Osteoblast (primary cell): Measurements from ENCODE around the gene TMCC1. TPM values are rescaled to one million over a fixed set of nuclear protein-coding genes. Genes with fewer than 3 reads are reported as not detected.

Experiments
- DNase-seq: peaks from one replicate; pipeline ENCODE4 v3.0.0; 2011; ENCODE audit warnings: low spot score, mixed read lengths; ENCODE audit not compliant: insufficient read length; ENCODE audit errors: missing footprints
- H2AFZ ChIP-seq: 2 replicates; pipeline ENCODE4 v1.6.0; 2011; ENCODE audit warnings: mild to moderate bottlenecking, low read length
- H3K27ac ChIP-seq: 2 replicates; pipeline ENCODE4 v1.5.1; 2011; ENCODE audit warnings: mild to moderate bottlenecking, low read depth, low read length, moderate library complexity
- H3K27me3 ChIP-seq: 2 replicates; pipeline ENCODE4 v1.6.0; 2012; ENCODE audit warnings: mild to moderate bottlenecking, control low read depth, inconsistent platforms, low read length, moderate library complexity; ENCODE audit not compliant: insufficient read depth
- H3K36me3 ChIP-seq: 2 replicates; pipeline ENCODE4 v1.5.1; 2011; ENCODE audit warnings: mild to moderate bottlenecking, low read length, control low read depth, moderate library complexity; ENCODE audit not compliant: insufficient read depth
- H3K4me1 ChIP-seq: 2 replicates; pipeline ENCODE4 v1.5.1; 2011; ENCODE audit warnings: mild to moderate bottlenecking, low read length, control low read depth, moderate library complexity; ENCODE audit not compliant: insufficient read depth
- H3K4me2 ChIP-seq: 2 replicates; pipeline ENCODE4 v1.6.0; 2011; ENCODE audit warnings: mild to moderate bottlenecking, low read length; ENCODE audit not compliant: insufficient read depth
- H3K4me3 ChIP-seq: fragments of 200-600 bp; sonication (generic); 3 replicates; pipeline ENCODE4 v1.5.1; 2012; ENCODE audit warnings: mild to moderate bottlenecking, low read length, inconsistent platforms; ENCODE audit not compliant: insufficient read depth
- H3K79me2 ChIP-seq: 2 replicates; pipeline ENCODE4 v1.6.0; 2012; ENCODE audit warnings: mild to moderate bottlenecking, low read length, control low read depth, inconsistent platforms; ENCODE audit not compliant: insufficient read depth
- H3K9me3 ChIP-seq: 2 replicates; pipeline ENCODE4 v1.5.1; 2011; ENCODE audit warnings: low read depth, low read length, control low read depth
- H4K20me1 ChIP-seq: 2 replicates; pipeline ENCODE4 v1.6.0; 2012; ENCODE audit warnings: mild to moderate bottlenecking, low read length, control low read depth; ENCODE audit not compliant: insufficient read depth
- total RNA-seq: library from RNA; depleted of rRNA; stranded (reverse); fragments of >200 nt; gene quantifications from 2 replicates; pipeline ENCODE4 v1.2.3, GENCODE V29; 2012
- TF ChIP-seq, protein P1 (sequence below): IDR thresholded peaks from 2 replicates; pipeline ENCODE4 v1.5.1; 2011; ENCODE audit warnings: mild to moderate bottlenecking, low read depth, low read length, moderate library complexity; ENCODE audit errors: extremely low read depth

TMCC1 gene
- total RNA-seq, 1 donor: 17.4 TPM

DNA sequence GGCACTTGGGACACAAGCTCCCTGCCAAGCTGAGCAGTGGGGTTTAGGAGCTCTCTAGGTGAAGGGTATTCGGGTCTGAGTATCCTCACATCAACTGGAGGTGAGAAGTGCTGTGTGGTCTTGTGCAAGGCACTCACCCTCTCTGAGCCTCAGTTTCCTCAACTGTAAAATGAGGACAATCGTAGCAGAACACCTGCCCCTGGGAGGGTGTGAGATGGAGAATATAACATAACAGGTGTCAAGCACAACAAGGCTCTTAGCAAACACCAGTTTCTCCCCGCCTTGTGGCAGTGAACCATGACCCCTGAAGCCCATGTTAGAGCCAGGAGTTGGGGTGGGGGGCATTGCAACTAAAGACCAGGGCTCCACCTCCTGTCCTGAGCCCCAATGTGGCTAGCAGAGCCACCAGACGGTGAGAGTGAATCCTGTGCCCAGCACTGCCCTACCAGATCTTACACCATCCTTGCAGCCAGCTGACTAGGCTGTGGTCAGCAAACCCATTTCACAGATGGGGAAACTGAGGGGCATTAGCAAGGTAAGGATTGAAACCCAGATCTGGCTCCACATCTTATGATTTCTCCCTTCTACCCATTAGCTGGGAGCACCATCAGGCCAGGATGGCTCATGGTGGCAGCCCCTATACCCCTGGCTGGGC lies 284.4 kb downstream of the TMCC1 start:
- Histone ChIP-seq H3K4me1 (peaks cover 47% of the 10 kb centered on the region), H3K9me3 (no peaks in the 10 kb centered on the region), H4K20me1 (peaks cover 10% of the 10 kb centered on the region), H3K27ac (peak overlapping the region; percentile 21), H3K27me3 (no peaks in the 10 kb centered on the region), H2AFZ (no peak overlapping the region), H3K4me2 (no peak overlapping the region), H3K36me3 (no peaks in the 10 kb centered on the region), H3K4me3 (no peak overlapping the region), H3K79me2 (peaks cover 22% of the 10 kb centered on the region)
- TF ChIP-seq, protein P1, sequence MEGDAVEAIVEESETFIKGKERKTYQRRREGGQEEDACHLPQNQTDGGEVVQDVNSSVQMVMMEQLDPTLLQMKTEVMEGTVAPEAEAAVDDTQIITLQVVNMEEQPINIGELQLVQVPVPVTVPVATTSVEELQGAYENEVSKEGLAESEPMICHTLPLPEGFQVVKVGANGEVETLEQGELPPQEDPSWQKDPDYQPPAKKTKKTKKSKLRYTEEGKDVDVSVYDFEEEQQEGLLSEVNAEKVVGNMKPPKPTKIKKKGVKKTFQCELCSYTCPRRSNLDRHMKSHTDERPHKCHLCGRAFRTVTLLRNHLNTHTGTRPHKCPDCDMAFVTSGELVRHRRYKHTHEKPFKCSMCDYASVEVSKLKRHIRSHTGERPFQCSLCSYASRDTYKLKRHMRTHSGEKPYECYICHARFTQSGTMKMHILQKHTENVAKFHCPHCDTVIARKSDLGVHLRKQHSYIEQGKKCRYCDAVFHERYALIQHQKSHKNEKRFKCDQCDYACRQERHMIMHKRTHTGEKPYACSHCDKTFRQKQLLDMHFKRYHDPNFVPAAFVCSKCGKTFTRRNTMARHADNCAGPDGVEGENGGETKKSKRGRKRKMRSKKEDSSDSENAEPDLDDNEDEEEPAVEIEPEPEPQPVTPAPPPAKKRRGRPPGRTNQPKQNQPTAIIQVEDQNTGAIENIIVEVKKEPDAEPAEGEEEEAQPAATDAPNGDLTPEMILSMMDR: no peak
- no peak for DNase-seq

DNA sequence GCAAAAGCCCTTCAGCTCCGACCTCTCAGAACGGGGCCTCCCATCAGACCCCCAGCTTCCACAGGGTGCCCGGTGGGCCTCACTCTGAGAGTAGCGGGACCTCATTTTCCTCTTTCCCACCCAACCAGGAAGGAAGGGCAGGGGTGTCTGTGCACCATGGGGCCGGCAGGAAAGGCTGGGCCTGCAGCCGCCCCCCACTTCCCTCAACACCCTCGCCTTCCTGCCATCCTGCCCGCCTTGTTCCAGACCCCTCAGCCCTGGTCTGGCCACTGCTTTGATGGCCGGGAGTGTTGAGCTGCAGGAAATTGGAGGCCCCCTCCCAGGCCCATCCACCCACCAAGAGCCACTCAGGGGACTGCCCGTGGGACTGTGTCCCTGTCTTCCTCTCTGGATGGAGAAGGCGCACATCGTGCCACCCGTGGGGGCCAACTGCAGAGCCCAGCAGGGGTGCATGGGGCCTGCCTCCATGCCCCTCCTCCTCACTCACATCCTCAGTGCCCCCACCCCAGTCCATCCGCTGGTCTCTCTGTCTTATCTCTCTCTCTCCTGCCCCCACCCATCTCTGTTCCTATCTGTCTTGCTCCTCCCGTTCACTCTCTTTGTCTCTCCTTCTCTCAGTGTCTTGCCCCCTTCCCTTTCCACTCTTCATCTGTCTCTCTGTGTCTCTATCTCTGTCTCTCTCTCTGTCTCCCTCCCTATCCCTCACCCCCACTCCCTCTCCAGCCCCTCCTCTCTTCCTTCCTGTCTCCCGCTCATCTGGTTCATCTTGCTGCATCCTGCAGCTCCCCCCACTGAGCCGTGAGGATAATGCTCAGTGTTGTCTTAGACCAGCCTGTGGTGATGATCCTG lies 285.2 kb downstream of the TMCC1 start:
- H3K79me2 ChIP-seq: peaks cover 30% of the 10 kb centered on the region
- H3K9me3 ChIP-seq: no peaks in the 10 kb centered on the region
- H3K27me3 ChIP-seq: no peaks in the 10 kb centered on the region
- no peak overlapping the region for H2AFZ ChIP-seq
- no peaks in the 10 kb centered on the region for H3K36me3 ChIP-seq
- H3K4me2 ChIP-seq: no peak overlapping the region
- H4K20me1 ChIP-seq: peaks cover 17% of the 10 kb centered on the region
- H3K4me3 ChIP-seq: no peak overlapping the region
- peaks cover 54% of the 10 kb centered on the region for H3K4me1 ChIP-seq
- DNase-seq: peak; percentile 95
- H3K27ac ChIP-seq: no peak overlapping the region
- TF ChIP-seq, protein P1: peak; percentile 40

DNA sequence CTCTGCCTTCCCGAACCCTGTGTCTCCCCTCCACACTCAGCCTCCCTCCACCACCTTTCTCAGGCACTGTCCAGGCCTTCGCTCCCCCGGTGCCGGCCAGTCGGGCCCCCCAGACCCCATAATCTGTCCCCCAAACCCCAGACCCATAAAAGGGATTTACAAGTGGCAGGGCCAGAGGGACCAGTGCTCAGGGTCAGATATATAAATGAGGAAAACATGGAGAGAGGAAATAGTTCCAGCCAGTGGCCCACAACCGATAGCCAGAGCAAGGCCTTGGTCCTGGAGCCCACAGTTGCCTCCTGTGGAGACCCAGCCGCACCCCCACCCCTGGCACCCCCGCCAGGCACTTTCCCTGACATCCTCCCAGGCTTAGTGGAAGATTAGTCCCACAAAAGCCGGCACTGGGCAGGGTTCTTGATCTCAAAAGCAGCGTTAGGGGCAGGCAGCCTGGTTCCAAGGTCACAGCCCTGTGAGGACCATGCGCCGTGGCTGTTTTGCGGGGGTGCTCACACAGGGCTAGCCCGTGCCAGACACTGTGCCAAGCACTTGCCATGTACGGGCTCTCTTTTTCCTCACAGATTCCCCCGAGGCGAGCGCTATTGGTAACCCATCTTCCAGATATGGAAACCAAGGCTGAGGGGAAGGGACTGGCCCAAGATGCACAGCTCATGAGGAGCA lies 286.0 kb downstream of the TMCC1 start:
- Histone ChIP-seq H3K4me3 (peak overlapping the region; percentile 69), H3K36me3 (no peaks in the 10 kb centered on the region), H3K4me2 (peak overlapping the region; percentile 74), H3K27ac (peak overlapping the region; percentile 47), H3K4me1 (peaks cover 57% of the 10 kb centered on the region), H3K27me3 (no peaks in the 10 kb centered on the region), H3K79me2 (peaks cover 37% of the 10 kb centered on the region), H2AFZ (peak overlapping the region; percentile 83), H3K9me3 (no peaks in the 10 kb centered on the region), H4K20me1 (peaks cover 25% of the 10 kb centered on the region)
- TF ChIP-seq, protein P1: no peak
- DNase-seq: peak; percentile 89
